HG02943 (cell line): ENCODE data around the gene CDK13.

Experiments
- ATAC-seq: cut with Tn5 transposase; IDR thresholded peaks from one replicate; pipeline ENCODE4 v1.9.1; 2021; ENCODE audit warnings: mild to moderate bottlenecking, low read depth, moderate library complexity; ENCODE audit not compliant: unreplicated experiment

Gene CDK13

GRCh38 chr7:39948956-39949928, 814 bp upstream of the CDK13 start:
- peak; percentile 66 for ATAC-seq

- ATAC-seq, result no peak
These were observed 593 bp downstream of the CDK13 start for GRCh38 chr7:39950473-39951225.

GRCh38 chr7:39951226-39952194, 1.5 kb downstream of the CDK13 start:
- peak; percentile 15 for ATAC-seq

- ATAC-seq, result no peak
These were observed 2.3 kb downstream of the CDK13 start for GRCh38 chr7:39952374-39952773.

GRCh38 chr7:39952803-39953202, 2.7 kb downstream of the CDK13 start:
- ATAC-seq, result no peak

- ATAC-seq, result no peak
These were observed 4.6 kb downstream of the CDK13 start for GRCh38 chr7:39954694-39955093.

- no peak for ATAC-seq
These were observed 8.0 kb downstream of the CDK13 start for GRCh38 chr7:39958038-39958437.

GRCh38 chr7:39967406-39968161, 17.5 kb downstream of the CDK13 start:
- no peak for ATAC-seq

GRCh38 chr7:39969431-39969830, 19.4 kb downstream of the CDK13 start:
- no peak for ATAC-seq

GRCh38 chr7:39971924-39972323, 21.9 kb downstream of the CDK13 start:
- no peak for ATAC-seq

- ATAC-seq, result no peak
These were observed 23.7 kb downstream of the CDK13 start for GRCh38 chr7:39973801-39974200.

GRCh38 chr7:39978230-39978934, 28.3 kb downstream of the CDK13 start:
- no peak for ATAC-seq

GRCh38 chr7:39979406-39980073, 29.5 kb downstream of the CDK13 start:
- ATAC-seq, result no peak

GRCh38 chr7:39985398-39985918, 35.4 kb downstream of the CDK13 start:
- no peak for ATAC-seq

GRCh38 chr7:39987641-39988347, 37.7 kb downstream of the CDK13 start:
- no peak for ATAC-seq

GRCh38 chr7:40000734-40001315, 50.8 kb downstream of the CDK13 start:
- ATAC-seq, result no peak

- ATAC-seq, result no peak
These were observed 51.6 kb downstream of the CDK13 start for GRCh38 chr7:40001649-40002048.
